GM18511 (cell line): ENCODE data around the gene ABHD6.

ENCODE experiments used
- ATAC-seq: cut with Tn5 transposase; IDR thresholded peaks from one replicate; pipeline ENCODE4 v1.9.1; 2021; ENCODE audit warnings: mild to moderate bottlenecking, moderate library complexity; ENCODE audit not compliant: unreplicated experiment

The ABHD6 gene

GRCh38 chr3:58307639-58308215, 70.1 kb downstream of the ABHD6 start:
- ATAC-seq, result no peak

GRCh38 chr3:58308728-58309127, 71.1 kb downstream of the ABHD6 start:
- no peak for ATAC-seq

GRCh38 chr3:58317811-58318210, 80.2 kb downstream of the ABHD6 start:
- ATAC-seq, result no peak

GRCh38 chr3:58321791-58322190, 84.2 kb downstream of the ABHD6 start:
- ATAC-seq, result no peak

GRCh38 chr3:58322793-58323192, 85.2 kb downstream of the ABHD6 start:
- no peak for ATAC-seq

- ATAC-seq, result no peak
Measured at GRCh38 chr3:58323529-58324390, 86.2 kb downstream of the ABHD6 start.

- ATAC-seq, result no peak
Measured at GRCh38 chr3:58324391-58325390, 87.1 kb downstream of the ABHD6 start.

- no peak for ATAC-seq
Measured at GRCh38 chr3:58325525-58325992, 88.0 kb downstream of the ABHD6 start.

GRCh38 chr3:58326267-58326900, 88.8 kb downstream of the ABHD6 start:
- ATAC-seq, result no peak

- no peak for ATAC-seq
Measured at GRCh38 chr3:58329150-58329921, 91.7 kb downstream of the ABHD6 start.

- ATAC-seq, result no peak
Measured at GRCh38 chr3:58329922-58330413, 92.4 kb downstream of the ABHD6 start.

GRCh38 chr3:58331593-58332152, 94.1 kb downstream of the ABHD6 start:
- ATAC-seq, result no peak

- ATAC-seq, result peak; percentile 89
Measured at GRCh38 chr3:58332575-58333188, 95.1 kb downstream of the ABHD6 start, which contains the start of gene PXK. PXK (plus strand) TSS chr3:58332892; CDS start chr3:58332989, 97 bp downstream.

- peak; percentile 46 for ATAC-seq
Measured at GRCh38 chr3:58333206-58334012, 95.8 kb downstream of the ABHD6 start.

GRCh38 chr3:58334013-58334321, 96.4 kb downstream of the ABHD6 start:
- ATAC-seq, result no peak

GRCh38 chr3:58334506-58334884, 96.9 kb downstream of the ABHD6 start:
- ATAC-seq, result no peak

GRCh38 chr3:58335652-58335947, 98.0 kb downstream of the ABHD6 start:
- no peak for ATAC-seq

GRCh38 chr3:58336135-58336882, 98.7 kb downstream of the ABHD6 start:
- no peak for ATAC-seq
